Medulla oblongata (tissue), 1 donor: Measurements from ENCODE around the gene CA4.

ENCODE experiments used
- DNase-seq: peaks from one replicate; pipeline ENCODE4 v3.0.0-alpha.2; 2015; ENCODE audit errors: extremely low spot score

CA4 gene

DNA sequence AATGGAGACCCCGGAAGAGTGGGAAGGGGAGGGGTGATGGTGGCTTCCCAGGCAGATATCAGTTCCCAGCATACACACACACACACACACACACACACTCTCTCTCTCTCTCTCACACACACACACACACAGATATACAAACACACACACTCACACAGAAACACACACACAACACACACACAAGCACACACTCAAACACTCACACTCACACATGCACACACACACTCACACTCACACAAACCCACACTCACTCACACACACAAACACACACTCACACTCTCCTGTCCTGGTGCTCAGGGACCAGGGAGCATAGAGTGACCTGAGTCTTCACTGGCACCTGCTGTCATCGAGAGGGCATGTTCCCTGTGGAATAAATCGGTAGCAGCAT lies 5.6 kb downstream of the CA4 start:
- no peak for DNase-seq

GRCh38 chr17:60155815-60156214 lies 6.0 kb downstream of the CA4 start:
- no peak for DNase-seq

DNA sequence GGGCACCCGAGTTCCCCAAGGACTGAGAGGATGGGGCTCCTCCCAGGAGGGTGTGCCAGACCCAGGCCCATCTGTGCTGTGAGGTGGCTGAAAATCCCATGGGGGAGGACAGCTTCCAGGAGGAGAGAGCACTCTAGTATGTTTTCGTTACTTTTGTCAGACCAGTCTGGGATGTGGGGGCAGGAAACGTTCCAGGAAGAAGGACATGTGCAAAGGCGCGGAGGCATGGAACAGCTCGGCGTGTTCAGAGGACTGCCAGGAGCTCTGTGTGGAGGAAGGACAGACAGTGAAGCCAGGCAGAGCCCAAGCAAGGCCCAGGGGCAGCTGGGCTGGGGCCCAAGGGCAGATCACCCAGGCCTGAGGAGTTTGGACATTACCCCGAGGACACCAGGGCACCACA lies 7.0 kb downstream of the CA4 start:
- DNase-seq: no peak

- no peak for DNase-seq
Observed at GRCh38 chr17:60157487-60158040, 7.8 kb downstream of the CA4 start.

DNA sequence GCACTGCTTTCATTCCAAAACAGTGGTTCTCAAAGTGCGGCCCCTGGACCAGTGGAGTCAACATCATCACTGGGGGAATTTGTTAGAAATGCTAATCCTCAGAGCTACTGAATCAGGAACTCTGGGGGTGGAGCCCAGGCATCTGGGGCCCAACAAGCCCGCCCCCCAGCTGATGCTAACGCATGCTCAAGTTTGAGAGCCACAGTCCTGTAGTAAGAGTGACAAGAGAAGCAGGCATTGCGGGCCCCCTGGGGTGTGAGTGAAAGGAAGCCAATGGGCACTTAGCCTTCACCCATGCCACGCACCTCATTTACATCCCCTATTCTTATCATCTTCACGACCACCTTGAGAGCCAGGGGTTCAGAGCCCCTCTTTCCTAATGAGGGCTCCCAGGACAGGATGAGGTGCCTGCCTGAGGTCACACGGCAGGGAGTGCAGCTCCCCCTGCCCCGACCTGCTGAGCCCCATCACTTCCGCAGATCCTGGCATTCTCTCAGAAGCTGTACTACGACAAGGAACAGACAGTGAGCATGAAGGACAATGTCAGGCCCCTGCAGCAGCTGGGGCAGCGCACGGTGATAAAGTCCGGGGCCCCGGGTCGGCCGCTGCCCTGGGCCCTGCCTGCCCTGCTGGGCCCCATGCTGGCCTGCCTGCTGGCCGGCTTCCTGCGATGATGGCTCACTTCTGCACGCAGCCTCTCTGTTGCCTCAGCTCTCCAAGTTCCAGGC lies 9.1 kb downstream of the CA4 start:
- no peak for DNase-seq

DNA sequence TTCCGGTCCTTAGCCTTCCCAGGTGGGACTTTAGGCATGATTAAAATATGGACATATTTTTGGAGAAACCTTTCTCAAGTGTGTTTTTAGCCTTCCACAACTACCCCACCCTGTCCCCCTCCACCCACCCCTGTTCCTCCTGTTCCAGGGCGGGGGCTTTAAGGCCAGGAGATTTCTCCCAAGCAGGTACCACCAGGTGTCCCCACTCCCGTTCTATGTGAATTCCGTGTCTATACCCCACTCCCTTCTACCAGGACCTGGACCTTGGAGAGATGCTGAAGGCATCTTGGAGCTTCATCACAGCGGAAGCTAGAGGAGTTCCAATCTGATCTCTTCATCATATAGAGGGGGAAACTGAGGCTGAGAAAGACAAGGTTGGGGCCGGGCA lies 9.7 kb downstream of the CA4 start:
- no peak for DNase-seq

DNA sequence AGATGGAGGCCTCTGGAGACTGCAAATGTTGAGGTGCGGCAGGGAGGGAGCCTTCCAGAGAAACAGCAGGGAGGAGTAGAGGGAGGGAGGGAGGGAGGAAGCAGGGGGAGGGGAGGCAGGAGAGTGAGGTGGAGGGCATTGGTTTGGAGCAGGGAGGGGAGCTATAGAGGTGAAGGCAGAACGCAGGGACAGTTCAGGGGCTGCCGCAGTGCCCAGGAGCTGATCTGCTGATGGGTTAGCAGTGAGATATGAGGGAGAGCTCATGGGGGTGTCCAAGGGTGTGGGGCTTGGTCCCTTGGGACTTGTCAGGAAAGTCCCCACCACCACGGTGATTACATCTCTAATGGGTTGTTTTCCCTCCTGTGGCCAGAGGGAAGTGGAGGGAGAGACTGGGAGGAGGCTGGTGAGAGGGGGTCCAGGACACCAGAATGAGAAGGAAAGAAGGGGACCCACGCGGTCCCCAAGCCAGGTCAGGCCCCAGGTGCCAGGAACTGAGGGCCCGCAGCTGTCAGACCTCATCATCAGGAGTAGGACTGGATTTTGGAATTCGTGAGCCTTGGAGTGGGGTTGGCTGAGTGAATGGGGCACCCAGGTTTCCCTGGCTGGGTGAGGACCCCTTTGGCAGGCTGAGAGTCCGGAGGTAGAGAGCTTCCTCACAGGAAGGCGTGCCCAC lies 11.2 kb downstream of the CA4 start:
- DNase-seq: no peak

- DNase-seq: no peak
Observed at GRCh38 chr17:60161598-60162330, 12.0 kb downstream of the CA4 start.

DNA sequence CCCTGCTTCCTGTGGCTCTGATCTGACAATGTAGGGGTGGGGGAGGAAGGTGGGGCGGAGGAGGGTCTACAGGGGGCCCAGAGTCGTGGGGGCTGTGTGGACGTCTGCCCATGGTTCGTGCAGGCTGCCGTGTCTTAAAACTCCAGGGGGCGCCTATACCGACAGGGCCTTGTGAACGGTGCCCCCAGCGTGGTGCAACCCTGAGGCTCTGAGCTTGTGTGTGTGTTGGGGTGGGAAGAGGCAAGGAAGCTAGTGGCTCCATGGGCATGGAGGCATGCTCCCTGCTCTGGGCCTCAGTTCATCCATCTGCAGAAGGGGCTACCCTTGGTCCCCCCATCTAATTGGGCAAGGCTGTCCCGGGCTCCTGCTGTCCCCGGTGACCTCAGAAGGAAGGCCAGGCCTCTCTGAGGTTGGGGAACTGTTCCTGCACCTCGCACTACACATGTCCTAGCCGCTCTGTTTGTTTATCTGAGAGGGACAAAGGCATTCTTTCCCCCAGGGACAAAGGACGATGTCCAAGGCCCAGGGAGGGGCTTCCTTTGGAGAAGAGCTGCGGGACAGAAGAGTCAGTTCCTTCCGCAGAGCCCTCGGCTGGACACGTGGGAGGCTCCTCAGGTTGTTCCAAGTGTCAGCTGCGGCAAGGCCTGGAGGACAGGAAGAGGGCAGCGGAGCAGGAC lies 13.5 kb downstream of the CA4 start:
- no peak for DNase-seq

GRCh38 chr17:60164164-60164563 lies 14.4 kb downstream of the CA4 start:
- DNase-seq: no peak

DNA sequence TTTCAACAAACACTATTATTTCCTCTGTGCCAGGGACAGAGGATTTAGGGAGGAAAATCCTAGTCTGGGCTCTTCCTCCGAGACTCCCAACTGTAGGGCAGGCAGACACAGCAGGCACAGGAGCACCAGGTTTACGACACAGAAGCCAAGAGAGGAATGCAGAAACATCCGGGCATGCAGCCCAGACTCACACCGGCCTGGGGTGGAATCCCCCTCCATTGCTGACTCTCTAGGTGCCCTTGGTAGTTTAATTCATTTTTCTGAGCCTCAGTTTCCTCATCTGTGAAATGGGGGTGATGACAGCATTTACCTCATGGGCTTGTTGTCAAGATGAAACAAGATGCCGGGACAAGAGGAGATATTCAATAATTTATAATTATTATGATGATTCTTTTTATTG lies 14.9 kb downstream of the CA4 start:
- no peak for DNase-seq

DNA sequence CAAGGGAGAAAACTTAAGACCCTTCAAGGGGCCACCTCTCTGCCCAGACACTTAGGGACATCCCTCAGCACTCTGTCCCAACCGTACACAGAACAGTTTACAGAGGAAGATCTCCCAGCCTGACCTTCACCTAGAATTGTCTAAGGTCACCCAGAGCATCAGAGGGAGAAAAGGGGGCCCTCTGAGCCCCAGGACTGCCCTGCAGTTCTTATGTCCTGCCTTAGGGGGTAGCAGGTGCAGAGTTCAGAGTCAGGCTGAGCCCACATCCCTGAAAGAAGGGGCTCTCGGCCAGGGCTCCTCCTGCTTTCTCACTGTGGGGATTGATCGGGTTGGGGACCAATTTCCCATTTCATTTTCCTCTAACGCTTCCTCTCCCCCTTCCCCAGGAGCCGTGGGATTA lies 15.4 kb downstream of the CA4 start:
- no peak for DNase-seq

DNA sequence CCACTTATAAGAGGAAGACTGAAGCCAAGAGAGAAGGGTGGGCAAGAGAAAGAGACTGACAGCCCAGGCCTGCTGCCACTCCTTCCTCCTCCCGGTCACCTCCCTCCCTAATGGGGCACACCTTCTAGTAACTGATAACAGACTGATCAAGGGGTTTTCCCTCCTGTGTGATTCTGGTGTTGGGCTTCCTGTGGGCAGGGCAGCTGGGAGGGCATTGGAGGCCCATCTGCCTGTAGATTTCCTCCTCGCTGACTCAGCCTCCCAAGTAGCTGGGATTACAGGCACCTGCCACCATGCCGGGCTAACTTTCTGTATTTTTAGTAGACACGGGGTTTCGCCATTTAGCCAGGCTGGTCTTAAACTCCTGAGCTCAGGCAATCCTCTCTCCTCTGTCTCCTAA lies 16.2 kb downstream of the CA4 start:
- DNase-seq: no peak

- no peak for DNase-seq
Observed at GRCh38 chr17:60167065-60167741, 17.4 kb downstream of the CA4 start.

DNA sequence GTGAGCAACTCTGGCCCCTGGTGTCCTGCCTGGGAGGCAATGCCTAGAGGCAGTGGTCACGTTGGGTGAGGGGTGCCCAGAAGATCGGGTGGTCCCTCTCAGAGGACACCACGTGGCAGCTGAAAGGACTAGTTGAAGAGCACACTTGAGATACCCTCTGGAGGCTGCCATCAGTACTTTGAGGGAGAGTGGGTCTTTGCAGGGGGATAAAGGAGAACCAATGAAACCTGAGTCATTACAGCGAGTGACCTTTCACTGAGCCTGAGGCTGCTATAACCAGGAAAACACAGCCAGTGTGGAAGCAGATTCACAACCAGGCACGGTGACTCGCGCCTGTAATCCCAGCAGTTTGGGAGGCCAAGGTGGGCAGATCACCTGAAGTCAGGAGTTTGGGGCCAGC lies 18.9 kb downstream of the CA4 start:
- DNase-seq: no peak

DNA sequence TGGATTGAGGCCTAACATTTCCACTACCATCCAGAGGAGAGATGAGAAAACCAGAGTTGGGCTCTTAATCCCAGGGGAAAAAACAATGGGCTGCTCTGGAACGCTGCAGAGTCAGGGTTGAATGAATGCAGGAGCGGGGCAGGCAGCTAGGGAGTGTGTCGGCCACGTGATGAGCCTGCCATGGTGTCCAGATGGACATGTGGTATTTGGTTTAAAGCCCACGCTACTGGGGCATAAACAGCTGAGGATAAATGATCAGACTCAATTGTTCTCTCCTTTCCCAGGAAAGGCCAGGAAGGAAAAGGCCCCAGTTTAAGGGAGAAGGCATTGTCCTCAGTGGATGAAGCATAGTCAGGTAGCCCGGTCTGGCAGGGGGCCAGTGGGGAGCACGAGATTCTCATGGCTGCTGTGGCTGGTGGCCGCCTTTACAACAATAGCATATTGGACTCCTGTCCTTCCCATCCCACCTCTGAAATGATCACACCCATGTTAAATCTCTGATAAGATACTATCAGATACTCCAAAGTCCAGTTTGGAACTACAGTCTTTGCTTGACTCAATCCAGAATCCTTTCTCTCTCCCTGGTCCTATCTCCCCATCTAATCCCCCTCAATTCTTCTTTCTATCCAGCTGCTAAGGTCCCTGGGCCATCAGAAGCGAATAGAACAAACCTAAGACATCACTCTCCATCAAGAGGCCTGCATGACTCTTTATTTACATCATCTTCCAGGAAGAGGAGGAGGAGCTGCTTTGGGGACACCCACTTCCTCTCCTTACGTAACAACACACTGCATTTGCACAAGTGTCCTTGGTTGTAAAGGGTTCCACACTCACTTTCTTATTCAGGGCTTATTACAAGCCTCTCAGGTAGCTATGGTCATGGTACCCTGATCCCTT lies 20.4 kb downstream of the CA4 start:
- peak; percentile 33 for DNase-seq

DNA sequence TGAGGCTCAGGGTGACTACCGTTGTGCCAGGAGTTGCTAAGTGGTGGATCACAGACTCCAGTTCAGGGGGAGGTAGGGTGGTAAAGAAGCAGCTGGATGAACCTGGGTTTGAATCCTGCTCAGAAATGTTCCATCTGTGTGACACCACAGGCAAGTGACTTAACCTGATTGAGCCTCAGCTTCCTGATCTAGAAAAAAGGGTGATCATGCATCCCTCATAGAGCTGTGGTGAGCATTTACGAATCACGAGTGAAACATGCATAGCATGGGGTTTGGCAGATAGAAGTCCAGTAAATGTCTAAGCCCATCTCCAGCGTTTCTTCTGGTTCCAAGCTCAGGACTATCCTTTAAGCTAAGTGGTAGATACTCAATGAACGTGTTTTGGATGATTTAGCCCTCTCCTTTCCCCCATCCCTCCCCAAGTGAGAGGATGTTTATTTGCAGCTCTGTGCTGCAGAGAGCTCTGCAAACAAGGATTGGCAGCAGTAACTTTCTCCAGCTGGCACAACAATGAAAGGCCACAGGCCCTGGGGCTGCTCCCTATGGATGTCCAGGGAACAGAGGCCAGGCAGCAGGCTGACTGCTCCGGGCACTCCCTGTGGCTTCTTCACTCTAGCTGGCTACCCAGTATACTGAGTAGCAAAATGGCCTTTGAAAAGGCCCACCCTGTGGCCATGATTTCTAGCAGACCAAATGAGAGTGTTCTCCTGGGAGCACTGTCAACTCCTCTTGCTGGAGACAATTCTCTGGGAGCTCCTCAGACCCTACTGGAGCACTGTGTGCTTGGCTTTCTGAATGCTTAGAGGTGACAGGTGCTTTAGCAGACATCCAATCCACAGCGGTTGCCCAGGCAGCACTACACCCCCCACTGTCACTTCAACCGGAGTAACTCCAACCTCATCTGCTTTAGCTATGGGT lies 21.3 kb downstream of the CA4 start:
- peak; percentile 77 for DNase-seq

DNA sequence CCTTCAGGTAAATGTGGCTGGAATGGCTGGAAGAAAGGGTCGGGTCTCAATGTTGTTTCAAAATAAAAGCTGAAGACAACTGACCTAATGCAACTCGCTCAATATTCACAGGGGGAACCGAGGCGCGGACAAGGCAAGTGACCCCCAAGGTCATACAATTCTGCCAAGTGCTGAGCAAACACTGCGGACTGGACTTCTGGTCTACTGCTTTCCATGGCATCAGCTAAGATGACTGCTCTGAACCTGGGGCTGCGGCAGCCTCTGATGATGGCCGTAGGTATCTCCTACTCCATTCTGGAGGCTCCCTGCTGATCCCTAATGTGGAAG lies 21.9 kb downstream of the CA4 start:
- no peak for DNase-seq

DNA sequence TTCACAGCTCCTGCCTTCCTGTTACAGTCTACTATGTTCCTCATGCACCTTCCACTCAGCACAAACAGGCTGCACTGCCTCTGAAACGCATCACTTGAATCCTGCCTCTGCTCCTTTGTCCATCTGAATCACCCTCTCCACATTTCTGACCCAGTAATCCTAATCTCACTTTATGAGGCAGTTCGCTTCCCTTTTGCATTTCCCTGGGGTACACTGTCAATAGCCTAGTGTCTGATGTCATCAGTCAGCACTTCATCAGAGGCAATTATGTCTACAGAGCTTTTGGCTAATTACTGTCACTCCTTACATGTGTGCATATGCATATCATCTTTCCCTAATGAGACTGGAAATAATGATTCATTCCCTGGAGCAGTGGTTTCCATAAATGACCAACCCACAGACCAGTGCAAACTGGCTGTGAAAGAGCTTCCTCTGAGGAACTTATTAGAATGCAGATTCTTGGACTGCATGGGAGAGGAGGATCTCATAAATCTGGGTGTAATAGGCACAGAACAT lies 23.6 kb downstream of the CA4 start:
- no peak for DNase-seq
